ENCODE measurements around the gene NR3C2.

DNA sequence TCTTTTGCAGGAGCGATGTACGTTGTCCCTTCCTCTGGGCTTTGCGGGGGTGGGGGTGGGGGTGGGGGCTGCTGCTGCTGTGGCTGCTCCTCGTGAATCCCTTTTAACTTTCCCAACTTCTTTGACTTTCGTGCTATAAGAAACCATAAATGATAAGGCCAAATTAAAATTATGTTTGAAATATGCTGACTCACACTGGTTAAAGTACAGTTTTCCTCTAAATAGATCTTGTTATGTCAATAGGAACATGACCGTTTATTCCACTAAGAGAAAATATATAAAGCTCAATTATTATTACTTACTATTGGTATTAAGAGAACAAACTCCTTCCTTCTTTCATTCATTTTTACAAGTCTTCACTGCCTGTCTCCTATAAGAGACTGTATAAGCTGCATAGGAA, 287.4 kb downstream of the NR3C2 start:
- TF ChIP-seq POLR2AphosphoS5 (IDR thresholded peaks at IDR 0.05) (no peak), TAF1 (IDR thresholded peaks at IDR 0.05; ENCODE audit: low read depth) (no peak), RAD21 (conservative IDR thresholded peaks at IDR 0.05) (no peak), EZH2 (IDR thresholded peaks at IDR 0.05; ENCODE audit: borderline replicate concordance, insufficient read depth, low read length, poor library complexity, severe bottlenecking) (no peak)
- TF ChIP-seq, protein P1, sequence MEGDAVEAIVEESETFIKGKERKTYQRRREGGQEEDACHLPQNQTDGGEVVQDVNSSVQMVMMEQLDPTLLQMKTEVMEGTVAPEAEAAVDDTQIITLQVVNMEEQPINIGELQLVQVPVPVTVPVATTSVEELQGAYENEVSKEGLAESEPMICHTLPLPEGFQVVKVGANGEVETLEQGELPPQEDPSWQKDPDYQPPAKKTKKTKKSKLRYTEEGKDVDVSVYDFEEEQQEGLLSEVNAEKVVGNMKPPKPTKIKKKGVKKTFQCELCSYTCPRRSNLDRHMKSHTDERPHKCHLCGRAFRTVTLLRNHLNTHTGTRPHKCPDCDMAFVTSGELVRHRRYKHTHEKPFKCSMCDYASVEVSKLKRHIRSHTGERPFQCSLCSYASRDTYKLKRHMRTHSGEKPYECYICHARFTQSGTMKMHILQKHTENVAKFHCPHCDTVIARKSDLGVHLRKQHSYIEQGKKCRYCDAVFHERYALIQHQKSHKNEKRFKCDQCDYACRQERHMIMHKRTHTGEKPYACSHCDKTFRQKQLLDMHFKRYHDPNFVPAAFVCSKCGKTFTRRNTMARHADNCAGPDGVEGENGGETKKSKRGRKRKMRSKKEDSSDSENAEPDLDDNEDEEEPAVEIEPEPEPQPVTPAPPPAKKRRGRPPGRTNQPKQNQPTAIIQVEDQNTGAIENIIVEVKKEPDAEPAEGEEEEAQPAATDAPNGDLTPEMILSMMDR (IDR thresholded peaks at IDR 0.05; ENCODE audit: poor library complexity, severe bottlenecking), result no peak

Measured in neural cell (in vitro differentiated cells).